GM12878 (cell line): ENCODE results near the gene SLC45A3. TPM values are rescaled to one million over a fixed set of nuclear protein-coding genes. Genes with fewer than 3 reads are reported as not detected.

ENCODE experiments used
- HCFC1 ChIP-seq: fragments of 150-350 bp; IDR thresholded peaks from 2 replicates; pipeline ENCODE4 v1.6.1; 2014; ENCODE audit warnings: low read length
- HDAC2 ChIP-seq: fragments of 200-600 bp; sonication (generic); IDR thresholded peaks from 2 replicates; pipeline ENCODE4 v1.6.1; 2017
- PBX3 ChIP-seq: IDR thresholded peaks from 2 replicates; pipeline ENCODE4 v1.6.1; 2011; ENCODE audit warnings: mild to moderate bottlenecking, low read depth, low read length, moderate library complexity; ENCODE audit not compliant: insufficient replicate concordance
- SMAD1 ChIP-seq: fragments of 450-650 bp; IDR thresholded peaks from 2 replicates; pipeline ENCODE4 v1.6.1; 2018; ENCODE audit warnings: mild to moderate bottlenecking, low read depth; ENCODE audit not compliant: partially characterized antibody
- TARDBP ChIP-seq: IDR thresholded peaks from 2 replicates; pipeline ENCODE4 v1.6.1; 2016; ENCODE audit warnings: borderline replicate concordance
- YY1 ChIP-seq: IDR thresholded peaks from 2 replicates; pipeline ENCODE4 v1.6.1; 2011; ENCODE audit warnings: low read depth, mild to moderate bottlenecking, low read length
- ZNF592 ChIP-seq: fragments of 450-650 bp; IDR thresholded peaks from 2 replicates; pipeline ENCODE4 v1.6.1; 2017; ENCODE audit warnings: mild to moderate bottlenecking, moderate library complexity
- polyA plus RNA-seq, 11 experiments: library from polyadenylated mRNA; depleted of rRNA in 4 of 11; unstranded in 6 of 11; stranded (reverse) in 5 of 11; fragments of >200 nt; fragmentation: Nextera tagmentation in 4 of 11; fragmentation: Illumina TruSeq in 1 of 11; extraction: Ambion mirVana in 4 of 11; extraction: Trizol in 1 of 11; gene quantifications; 1 replicate in 1 of 11; 2 replicates in 10 of 11; pipeline versions ENCODE4 v1.2.1 to v1.2.3, GENCODE V29; 2011 to 2016; ENCODE audit warnings: inconsistent platforms in 2 of 11, missing spikeins in 2 of 11, low read depth in 1 of 11
- total RNA-seq, 4 experiments: library from RNA; depleted of rRNA in 3 of 4; stranded (reverse); fragments of >200 nt in 3 of 4; fragmentation: Illumina TruSeq in 1 of 4; extraction: Trizol in 1 of 4; gene quantifications; 2 replicates each; pipeline versions ENCODE4 v1.2.1 to v1.2.3, GENCODE V29; 2013 to 2021

Gene SLC45A3
- total and polyA plus RNA-seq, 10 of the 15 experiments (the other 5 are each of a cell fraction or from before 2014, with no cell fraction given): 0.26 to 10.3 (median 4.1) TPM

- no peak for TF ChIP-seq ZNF592
- TF ChIP-seq TARDBP: no peak
- no peak for TF ChIP-seq YY1
- TF ChIP-seq HDAC2: no peak
- TF ChIP-seq SMAD1: no peak
- TF ChIP-seq HCFC1: no peak
- TF ChIP-seq PBX3: no peak
Observed at GRCh38 chr1:205613854-205614412, 66.4 kb downstream of the SLC45A3 start (continued).
